ENCODE measurements around the gene MBIP.

GRCh38 chr14:36365766-36366165 is 45.3 kb upstream of the MBIP start:
- TF ChIP-seq CTCF (IDR thresholded peaks at IDR 0.05) (no peak), POLR2A (IDR thresholded peaks at IDR 0.05) (no peak)
